HEK293T (cell line): ENCODE results near the gene LUZP1.

Experiments
- CTCF ChIA-PET: fragments of 350-600 bp; formaldehyde crosslinking; extraction: SDS; loops from one replicate; lab custom pipeline; 2021; ENCODE audit warnings: antibody characterized with exemption, inconsistent platforms; lab: Yijun Ruan, JAX
- POLR2A ChIA-PET: fragments of 350-600 bp; formaldehyde crosslinking; extraction: SDS; loops from one replicate; lab custom pipeline; 2020; ENCODE audit warnings: antibody characterized with exemption, inconsistent platforms; lab: Yijun Ruan, JAX
- DNase-seq: peaks from one replicate; pipeline ENCODE4 v3.0.0; 2012; ENCODE audit warnings: mixed read lengths; ENCODE audit errors: extremely low spot score
- ARNT ChIP-seq: fragments of 450-650 bp; IDR thresholded peaks from 2 replicates; pipeline ENCODE4 v1.6.1; 2017; ENCODE audit warnings: mild to moderate bottlenecking
- BHLHE40 ChIP-seq: fragments of 450-650 bp; IDR thresholded peaks from 2 replicates; pipeline ENCODE4 v1.6.1; 2016; ENCODE audit warnings: mild to moderate bottlenecking, moderate library complexity, borderline replicate concordance
- CTBP1 ChIP-seq: fragments of 450-650 bp; IDR thresholded peaks from 2 replicates; pipeline ENCODE4 v1.6.1; 2016; ENCODE audit warnings: borderline replicate concordance
- ELF4 ChIP-seq: fragments of 450-650 bp; IDR thresholded peaks from 2 replicates; pipeline ENCODE4 v1.6.1; 2017; ENCODE audit warnings: antibody characterized with exemption
- FOXA1 ChIP-seq: fragments of 450-650 bp; IDR thresholded peaks from 2 replicates; pipeline ENCODE4 v1.6.1; 2016; ENCODE audit warnings: mild to moderate bottlenecking
- FOXK2 ChIP-seq: fragments of 450-650 bp; IDR thresholded peaks from 2 replicates; pipeline ENCODE4 v1.6.1; 2016; ENCODE audit warnings: mild to moderate bottlenecking
- FOXM1 ChIP-seq: fragments of 450-650 bp; IDR thresholded peaks from 2 replicates; pipeline ENCODE4 v1.6.1; 2017; ENCODE audit warnings: mild to moderate bottlenecking, borderline replicate concordance
- HDGF ChIP-seq: fragments of 450-650 bp; IDR thresholded peaks from 2 replicates; pipeline ENCODE4 v1.6.1; 2017; ENCODE audit warnings: antibody characterized with exemption, borderline replicate concordance
- L3MBTL2 ChIP-seq: fragments of 450-650 bp; conservative IDR thresholded peaks from 2 replicates; pipeline ENCODE4 v1.6.1; 2016; ENCODE audit warnings: mild to moderate bottlenecking
- LEF1 ChIP-seq: fragments of 450-650 bp; IDR thresholded peaks from 2 replicates; pipeline ENCODE4 v1.6.1; 2017; ENCODE audit warnings: mild to moderate bottlenecking, borderline replicate concordance
- NFRKB ChIP-seq: fragments of 450-650 bp; IDR thresholded peaks from 2 replicates; pipeline ENCODE4 v1.6.1; 2016; ENCODE audit warnings: mild to moderate bottlenecking, moderate library complexity
- PKNOX1 ChIP-seq: fragments of 450-650 bp; IDR thresholded peaks from 2 replicates; pipeline ENCODE4 v1.6.1; 2016
- SP1 ChIP-seq: fragments of 450-650 bp; IDR thresholded peaks from 2 replicates; pipeline ENCODE4 v1.6.1; 2017
- SUZ12 ChIP-seq: fragments of 450-650 bp; IDR thresholded peaks from 2 replicates; pipeline ENCODE4 v1.6.1; 2016; ENCODE audit warnings: mild to moderate bottlenecking
- TARDBP ChIP-seq: fragments of 450-650 bp; IDR thresholded peaks from 2 replicates; pipeline ENCODE4 v1.6.1; 2016
- ZNF384 ChIP-seq: fragments of 450-650 bp; IDR thresholded peaks from 2 replicates; pipeline ENCODE4 v1.6.1; 2016

LUZP1 gene

GRCh38 chr1:23069149-23069548 is 99.5 kb downstream of the LUZP1 start:
- ChIA-PET CTCF (no interaction called here), POLR2A (interaction anchor here (1.1 kb wide), 1 partner anchor 276 kb away, joined by 3 read pairs; no protein-coding TSS in a partner anchor)
- TF ChIP-seq FOXK2 (no peak), L3MBTL2 (no peak), ZNF384 (no peak), LEF1 (no peak), BHLHE40 (no peak), FOXA1 (no peak), NFRKB (no peak)
- no peak for DNase-seq

- no peak for DNase-seq
- TF ChIP-seq TARDBP (no peak), SP1 (no peak), PKNOX1 (no peak), FOXM1 (no peak)
- ChIA-PET POLR2A (no interaction called here), CTCF (no interaction called here)
Measured at GRCh38 chr1:23066075-23066474, 102.6 kb downstream of the LUZP1 start.

GRCh38 chr1:23065385-23065784 is 103.3 kb downstream of the LUZP1 start:
- CTCF ChIA-PET: no interaction called here
- no peak for DNase-seq
- TF ChIP-seq FOXK2: no peak
- no peak for TF ChIP-seq HDGF
- TF ChIP-seq SP1: no peak
- TF ChIP-seq ELF4: no peak
- TF ChIP-seq ARNT: no peak
- no peak for TF ChIP-seq FOXM1
- POLR2A ChIA-PET: no interaction called here

GRCh38 chr1:23062271-23062670 is 106.4 kb downstream of the LUZP1 start:
- POLR2A ChIA-PET: interaction anchor here (1.3 kb wide), 1 partner anchor 43 kb away, joined by 5 read pairs; the partner anchor contains the start of gene KDM1A
- CTCF ChIA-PET: no interaction called here
- no peak for TF ChIP-seq FOXK2
- no peak for TF ChIP-seq SUZ12
- TF ChIP-seq HDGF: no peak
- no peak for TF ChIP-seq FOXA1
- no peak for TF ChIP-seq ELF4
- TF ChIP-seq SP1: no peak
- no peak for TF ChIP-seq FOXM1
- no peak for TF ChIP-seq CTBP1
- TF ChIP-seq LEF1: no peak
- TF ChIP-seq L3MBTL2: no peak
- no peak for TF ChIP-seq ZNF384
- no peak for TF ChIP-seq TARDBP
- no peak for TF ChIP-seq PKNOX1
- DNase-seq: no peak

- TF ChIP-seq ZNF384 (no peak), FOXA1 (no peak), ELF4 (no peak), TARDBP (no peak), PKNOX1 (no peak), SP1 (no peak)
- no peak for DNase-seq
- POLR2A ChIA-PET: no interaction called here
- CTCF ChIA-PET: no interaction called here
Measured at GRCh38 chr1:23057301-23057700, 111.4 kb downstream of the LUZP1 start.

GRCh38 chr1:23051290-23051909 is 117.3 kb downstream of the LUZP1 start:
- DNase-seq: no peak
- TF ChIP-seq PKNOX1 (no peak), SUZ12 (no peak), ELF4 (no peak), FOXM1 (no peak), CTBP1 (no peak), L3MBTL2 (no peak)
- ChIA-PET CTCF (no interaction called here), POLR2A (no interaction called here)

GRCh38 chr1:23050201-23050600 is 118.5 kb downstream of the LUZP1 start:
- DNase-seq: no peak
- TF ChIP-seq NFRKB: no peak
- TF ChIP-seq SP1: no peak
- TF ChIP-seq ELF4: no peak
- TF ChIP-seq FOXM1: no peak
- no peak for TF ChIP-seq LEF1
- TF ChIP-seq ZNF384: no peak
- CTCF ChIA-PET: no interaction called here
- POLR2A ChIA-PET: no interaction called here
